Tibial nerve (tissue), 4 donors: ENCODE measurements around the gene HRH2. TPM values are rescaled to one million over a fixed set of nuclear protein-coding genes. Genes with fewer than 3 reads are reported as not detected.

ENCODE experiments used
- DNase-seq, 2 donors: peaks; one replicate each; pipeline ENCODE4 v3.0.0-alpha.2; 2019; ENCODE audit warnings: low spot score in 2 of 2
- H3K27ac ChIP-seq, 4 donors: fragments of 200-600 bp; sonication (generic) in 3 of 4; one replicate each; pipeline ENCODE4 v1.5.1; 2017 to 2019; ENCODE audit warnings: mild to moderate bottlenecking in 1 of 4
- H3K27me3 ChIP-seq, 2 donors: fragments of 200-600 bp; sonication (generic) in 1 of 2; one replicate each; pipeline versions ENCODE4 v1.5.1 to v1.6.0; 2017 to 2019
- H3K36me3 ChIP-seq, 3 donors: fragments of 200-600 bp; sonication (generic); one replicate each; pipeline ENCODE4 v1.5.1; 2018 to 2019
- H3K4me1 ChIP-seq, 4 donors: fragments of 200-600 bp; sonication (generic) in 3 of 4; one replicate each; pipeline ENCODE4 v1.5.1; 2017 to 2019
- H3K4me3 ChIP-seq, 4 donors: fragments of 200-600 bp; sonication (generic) in 3 of 4; one replicate each; pipeline ENCODE4 v1.5.1; 2017 to 2019; ENCODE audit warnings: mild to moderate bottlenecking in 1 of 4, moderate library complexity in 1 of 4
- H3K9me3 ChIP-seq, 4 donors: fragments of 200-600 bp; sonication (generic) in 3 of 4; one replicate each; pipeline ENCODE4 v1.5.1; 2017 to 2019
- EP300 ChIP-seq, 2 donors: sonication (generic); formaldehyde crosslinking; IDR thresholded peaks; one replicate each; pipeline ENCODE4 v1.6.1; 2017; ENCODE audit warnings: antibody characterized with exemption in 2 of 2, mild to moderate bottlenecking in 1 of 2
- POLR2A ChIP-seq, 2 donors: fragments of 450-650 bp; IDR thresholded peaks; one replicate each; pipeline ENCODE4 v1.6.1; 2017; ENCODE audit warnings: antibody characterized with exemption in 2 of 2, mild to moderate bottlenecking in 2 of 2, moderate library complexity in 2 of 2
- WGBS, 2 donors: methylation state at CpG; one replicate each; pipeline ENCODE4 v1.1.5; 2018; 5-methylcytosine and 5-hydroxymethylcytosine counted together
- total RNA-seq, 4 donors: library from RNA; depleted of rRNA; stranded (reverse); fragments of >200 nt; gene quantifications; one replicate each; pipeline ENCODE4 v1.1.0, GENCODE V29; 2016
- TF ChIP-seq, protein P1 (sequence below), 5 experiments: fragments of 200-600 bp in 3 of 5; fragments of 450-650 bp in 2 of 5; sonication (generic) in 3 of 5; IDR thresholded peaks; one replicate each; pipeline ENCODE4 v1.5.1; 2016 to 2019; ENCODE audit warnings: antibody characterized with exemption in 5 of 5, mild to moderate bottlenecking in 3 of 5, moderate library complexity in 2 of 5

The HRH2 gene
- total RNA-seq, 4 donors from 2014 or later: 0.84 to 9.3 (median 3.4) TPM

DNA sequence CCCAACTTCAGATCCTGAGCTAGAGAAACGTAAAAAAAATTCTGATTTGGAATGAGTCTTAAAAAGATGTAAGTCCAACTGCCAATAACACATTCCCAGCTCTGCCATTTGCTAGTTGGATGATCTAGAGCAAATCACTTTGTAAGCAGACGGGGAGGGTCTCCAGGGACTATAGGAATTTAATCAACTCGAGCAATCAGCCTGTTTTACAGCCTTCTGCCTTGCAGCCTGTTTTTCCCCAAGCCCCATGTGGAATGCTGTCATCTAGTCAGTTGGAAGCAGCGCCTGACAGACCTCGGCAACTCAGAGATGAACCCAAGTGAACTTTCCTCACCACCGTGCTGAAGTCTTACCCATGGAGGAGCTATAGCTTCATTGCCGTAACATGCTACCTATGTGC, 34.8 kb upstream of the HRH2 start:
- Histone ChIP-seq H3K4me3 (no peak overlapping the region), H3K36me3 (no peaks in the 10 kb centered on the region), H3K27me3 (no peaks in the 10 kb centered on the region), H3K9me3 (peaks cover 0 to 27% (median 0%) of the 10 kb centered on the region in 4 donors), H3K4me1 (no peaks in the 10 kb centered on the region), H3K27ac (no peak overlapping the region)
- no peak for DNase-seq
- TF ChIP-seq EP300 (IDR thresholded peaks at IDR 0.05): no peak
- WGBS, 2 donors: 50 to 55% methylated on average over 7 of the region's 7 CpGs

DNA sequence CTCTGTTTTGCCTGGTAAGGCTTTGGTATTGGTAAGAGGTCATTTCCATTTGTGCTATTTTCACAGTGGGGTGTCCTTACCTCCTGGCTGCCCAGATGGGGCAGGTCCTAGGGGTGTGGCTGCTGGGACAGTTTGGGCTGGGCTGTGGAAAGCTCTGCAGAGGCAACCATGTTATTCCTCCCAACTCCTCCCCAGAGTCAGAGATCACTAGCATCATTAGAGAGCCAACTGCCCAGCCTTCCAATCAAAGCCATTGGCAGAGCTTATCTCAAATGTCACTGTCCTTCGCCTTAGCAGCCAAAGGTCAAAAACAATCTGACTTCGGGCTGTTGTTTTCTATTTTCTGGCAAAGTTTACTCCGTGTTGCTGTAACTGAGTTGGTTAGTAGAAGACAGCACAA, 33.6 kb upstream of the HRH2 start:
- Histone ChIP-seq H3K27ac (no peak overlapping the region), H3K4me1 (no peaks in the 10 kb centered on the region), H3K9me3 (peaks cover 0 to 30% (median 0%) of the 10 kb centered on the region in 4 donors), H3K27me3 (no peaks in the 10 kb centered on the region), H3K36me3 (no peaks in the 10 kb centered on the region), H3K4me3 (no peak overlapping the region)
- WGBS, 2 donors: 69% methylated on average over 3 of the region's 3 CpGs
- TF ChIP-seq POLR2A (IDR thresholded peaks at IDR 0.05) (no peak), EP300 (IDR thresholded peaks at IDR 0.05) (no peak)
- TF ChIP-seq, protein P1, sequence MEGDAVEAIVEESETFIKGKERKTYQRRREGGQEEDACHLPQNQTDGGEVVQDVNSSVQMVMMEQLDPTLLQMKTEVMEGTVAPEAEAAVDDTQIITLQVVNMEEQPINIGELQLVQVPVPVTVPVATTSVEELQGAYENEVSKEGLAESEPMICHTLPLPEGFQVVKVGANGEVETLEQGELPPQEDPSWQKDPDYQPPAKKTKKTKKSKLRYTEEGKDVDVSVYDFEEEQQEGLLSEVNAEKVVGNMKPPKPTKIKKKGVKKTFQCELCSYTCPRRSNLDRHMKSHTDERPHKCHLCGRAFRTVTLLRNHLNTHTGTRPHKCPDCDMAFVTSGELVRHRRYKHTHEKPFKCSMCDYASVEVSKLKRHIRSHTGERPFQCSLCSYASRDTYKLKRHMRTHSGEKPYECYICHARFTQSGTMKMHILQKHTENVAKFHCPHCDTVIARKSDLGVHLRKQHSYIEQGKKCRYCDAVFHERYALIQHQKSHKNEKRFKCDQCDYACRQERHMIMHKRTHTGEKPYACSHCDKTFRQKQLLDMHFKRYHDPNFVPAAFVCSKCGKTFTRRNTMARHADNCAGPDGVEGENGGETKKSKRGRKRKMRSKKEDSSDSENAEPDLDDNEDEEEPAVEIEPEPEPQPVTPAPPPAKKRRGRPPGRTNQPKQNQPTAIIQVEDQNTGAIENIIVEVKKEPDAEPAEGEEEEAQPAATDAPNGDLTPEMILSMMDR (IDR thresholded peaks at IDR 0.05): no peak
- no peak for DNase-seq

DNA sequence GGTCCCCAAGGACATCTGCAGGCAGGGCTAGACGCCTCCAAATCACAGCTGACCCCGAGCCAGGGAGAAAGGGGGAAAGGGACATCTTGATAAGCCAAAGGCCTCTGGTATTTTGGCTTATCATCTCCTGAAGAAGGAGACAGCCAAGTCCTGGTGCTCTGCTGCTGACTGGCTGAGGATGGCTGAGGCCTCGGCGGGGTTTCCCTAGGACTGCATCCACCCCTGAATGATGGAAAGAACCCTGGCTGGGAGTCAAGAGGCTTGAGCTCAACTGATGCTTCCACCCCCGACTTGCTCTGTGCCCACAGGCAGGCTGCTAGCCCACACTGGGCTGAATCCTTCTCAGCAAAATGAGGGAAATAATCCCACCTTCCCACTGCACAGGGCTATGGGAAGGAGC, 30.9 kb upstream of the HRH2 start:
- 38 to 61% methylated on average over 2 to 5 of the region's 5 CpGs for WGBS, 2 donors
- no peak overlapping the region for H3K27ac ChIP-seq
- no peak for DNase-seq
- H3K27me3 ChIP-seq: no peaks in the 10 kb centered on the region
- peaks cover 0 to 44% (median 2%) of the 10 kb centered on the region in 4 donors for H3K9me3 ChIP-seq
- no peaks in the 10 kb centered on the region for H3K36me3 ChIP-seq
- no peaks in the 10 kb centered on the region for H3K4me1 ChIP-seq
- no peak overlapping the region for H3K4me3 ChIP-seq
- TF ChIP-seq, protein P1 (IDR thresholded peaks at IDR 0.05): no peak

DNA sequence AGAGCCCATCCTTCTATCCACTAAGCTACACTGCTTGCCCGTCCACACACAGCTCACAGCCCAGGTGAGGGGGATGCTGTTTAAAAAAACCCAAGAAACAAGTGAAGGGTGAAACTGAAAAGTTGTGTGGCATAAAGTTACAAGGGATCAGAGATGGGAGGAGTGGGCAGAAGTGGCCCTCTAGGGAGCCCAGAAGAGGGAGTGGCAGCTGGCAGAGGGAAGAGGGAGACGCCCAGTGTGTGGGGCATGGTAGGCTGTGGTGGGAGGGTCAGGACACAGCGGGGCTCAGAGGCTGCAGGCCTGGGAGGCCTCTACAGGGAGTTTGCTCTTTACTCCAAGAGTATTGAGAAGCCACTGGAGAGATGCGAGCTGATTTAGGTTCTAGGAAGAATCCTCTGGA, 30.1 kb upstream of the HRH2 start:
- Histone ChIP-seq H3K36me3 (no peaks in the 10 kb centered on the region), H3K4me3 (no peak overlapping the region), H3K27me3 (no peaks in the 10 kb centered on the region), H3K4me1 (no peaks in the 10 kb centered on the region), H3K27ac (no peak overlapping the region), H3K9me3 (peaks cover 0 to 44% (median 2%) of the 10 kb centered on the region in 4 donors)
- DNase-seq: no peak
- TF ChIP-seq EP300 (IDR thresholded peaks at IDR 0.05) (no peak), POLR2A (IDR thresholded peaks at IDR 0.05) (no peak)
- TF ChIP-seq, protein P1 (IDR thresholded peaks at IDR 0.05): no peak
- WGBS, 2 donors: 69 to 71% methylated on average over 4 of the region's 4 CpGs

DNA sequence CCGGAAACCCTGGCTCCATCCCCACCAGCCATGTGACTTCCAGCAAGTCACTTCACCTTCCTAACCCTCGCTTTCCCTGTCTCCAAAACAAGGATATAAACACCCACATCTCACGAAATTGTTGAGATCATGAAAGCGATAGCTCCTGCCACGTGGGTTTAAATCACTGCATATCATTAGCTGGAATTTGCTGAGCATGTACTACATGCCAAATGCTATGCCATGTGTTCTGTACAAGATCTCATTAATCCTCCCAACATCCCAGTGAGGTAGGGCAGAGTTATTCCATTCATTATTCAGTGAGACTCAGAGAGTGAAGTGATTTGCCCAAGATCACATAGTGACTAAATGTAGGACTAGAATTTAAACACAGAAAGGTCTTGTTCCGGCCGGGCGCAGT, 29.2 kb upstream of the HRH2 start:
- no peak overlapping the region for H3K4me3 ChIP-seq
- no peaks in the 10 kb centered on the region for H3K4me1 ChIP-seq
- DNase-seq: no peak
- H3K27me3 ChIP-seq: no peaks in the 10 kb centered on the region
- H3K9me3 ChIP-seq: peaks cover 0 to 44% (median 2%) of the 10 kb centered on the region in 4 donors
- no peaks in the 10 kb centered on the region for H3K36me3 ChIP-seq
- TF ChIP-seq, protein P1 (IDR thresholded peaks at IDR 0.05): no peak
- no peak for TF ChIP-seq POLR2A (IDR thresholded peaks at IDR 0.05)
- no peak for TF ChIP-seq EP300 (IDR thresholded peaks at IDR 0.05)
- WGBS, 2 donors: 80 to 84% methylated on average over 8 of the region's 8 CpGs
- H3K27ac ChIP-seq: no peak overlapping the region

DNA sequence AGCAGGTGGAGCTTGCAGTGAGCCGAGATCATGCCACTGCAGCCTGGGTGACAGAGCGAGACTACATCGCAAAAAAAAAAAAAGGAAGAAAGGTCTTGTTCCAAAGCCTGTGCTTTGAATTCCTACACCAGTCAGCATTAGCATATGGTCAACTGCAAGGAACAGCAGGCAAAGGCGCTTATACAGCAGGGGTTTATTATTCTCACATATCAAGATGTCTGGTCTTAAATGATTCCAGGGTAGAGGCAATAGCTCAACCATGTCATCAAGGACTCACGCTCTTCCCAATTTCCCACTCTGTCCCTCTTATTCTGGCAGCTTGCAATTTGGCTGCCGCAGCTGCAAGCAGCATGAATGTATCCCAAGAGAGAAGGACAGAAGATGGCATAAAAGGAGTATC, 28.6 kb upstream of the HRH2 start:
- H3K4me3 ChIP-seq: no peak overlapping the region
- peaks cover 0 to 44% (median 2%) of the 10 kb centered on the region in 4 donors for H3K9me3 ChIP-seq
- WGBS, 2 donors: 84 to 89% methylated on average over 6 of the region's 6 CpGs
- no peaks in the 10 kb centered on the region for H3K27me3 ChIP-seq
- DNase-seq: no peak
- H3K36me3 ChIP-seq: no peaks in the 10 kb centered on the region
- TF ChIP-seq, protein P1 (IDR thresholded peaks at IDR 0.05): no peak
- TF ChIP-seq EP300 (IDR thresholded peaks at IDR 0.05) (no peak), POLR2A (IDR thresholded peaks at IDR 0.05) (no peak)
- no peaks in the 10 kb centered on the region for H3K4me1 ChIP-seq
- no peak overlapping the region for H3K27ac ChIP-seq
